Thyroid gland (tissue), 4 donors: Measurements from ENCODE around the gene COMMD2.

ENCODE experiments used
- POLR2A ChIP-seq, 2 donors: fragments of 450-650 bp; IDR thresholded peaks; one replicate each; pipeline ENCODE4 v1.6.1; 2017; ENCODE audit warnings: antibody characterized with exemption in 2 of 2, mild to moderate bottlenecking in 2 of 2, moderate library complexity in 1 of 2
- TF ChIP-seq, protein P1 (sequence below), 6 experiments: fragments of 200-600 bp in 3 of 6; fragments of 450-650 bp in 3 of 6; sonication (generic) in 3 of 6; IDR thresholded peaks; one replicate each; pipeline ENCODE4 v1.5.1; 2016 to 2019; ENCODE audit warnings: antibody characterized with exemption in 6 of 6, mild to moderate bottlenecking in 2 of 6, inconsistent platforms in 1 of 6, moderate library complexity in 1 of 6

DNA sequence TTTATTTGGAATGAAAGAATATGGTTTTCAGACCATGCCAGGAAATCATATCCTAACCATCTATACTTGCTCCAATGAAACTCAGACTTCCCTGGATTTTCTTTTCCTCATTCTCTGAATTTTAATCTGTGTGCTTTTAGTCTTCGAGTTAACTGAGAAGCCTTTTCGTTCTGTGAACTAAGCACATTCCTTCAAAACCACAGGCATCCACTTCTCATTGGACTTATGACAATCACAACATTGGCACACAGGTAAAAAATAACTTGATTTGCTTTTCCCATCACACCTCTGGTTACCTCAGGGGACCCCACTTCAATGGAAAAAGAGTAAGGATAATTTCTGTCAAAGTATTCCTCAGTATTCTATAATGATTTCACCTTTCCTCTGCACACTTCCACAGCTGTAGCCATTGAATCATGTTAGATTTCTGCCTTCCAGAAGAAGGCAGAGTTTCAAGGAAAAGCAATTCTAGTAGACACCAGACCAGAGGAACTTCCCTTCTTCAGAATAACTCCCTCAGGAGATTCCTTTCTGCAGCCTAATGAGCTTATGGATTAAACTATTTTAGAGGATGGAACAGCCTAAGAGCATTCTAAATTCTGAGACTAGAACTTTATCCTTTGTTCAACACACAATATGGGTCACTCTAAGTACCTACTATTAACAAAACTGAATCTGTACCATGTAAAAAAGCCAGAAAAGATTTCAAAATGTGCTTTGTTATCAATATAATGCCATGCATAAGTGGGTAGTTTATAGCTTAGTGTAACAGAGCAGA lies 15.9 kb downstream of the COMMD2 start:
- TF ChIP-seq, protein P1, sequence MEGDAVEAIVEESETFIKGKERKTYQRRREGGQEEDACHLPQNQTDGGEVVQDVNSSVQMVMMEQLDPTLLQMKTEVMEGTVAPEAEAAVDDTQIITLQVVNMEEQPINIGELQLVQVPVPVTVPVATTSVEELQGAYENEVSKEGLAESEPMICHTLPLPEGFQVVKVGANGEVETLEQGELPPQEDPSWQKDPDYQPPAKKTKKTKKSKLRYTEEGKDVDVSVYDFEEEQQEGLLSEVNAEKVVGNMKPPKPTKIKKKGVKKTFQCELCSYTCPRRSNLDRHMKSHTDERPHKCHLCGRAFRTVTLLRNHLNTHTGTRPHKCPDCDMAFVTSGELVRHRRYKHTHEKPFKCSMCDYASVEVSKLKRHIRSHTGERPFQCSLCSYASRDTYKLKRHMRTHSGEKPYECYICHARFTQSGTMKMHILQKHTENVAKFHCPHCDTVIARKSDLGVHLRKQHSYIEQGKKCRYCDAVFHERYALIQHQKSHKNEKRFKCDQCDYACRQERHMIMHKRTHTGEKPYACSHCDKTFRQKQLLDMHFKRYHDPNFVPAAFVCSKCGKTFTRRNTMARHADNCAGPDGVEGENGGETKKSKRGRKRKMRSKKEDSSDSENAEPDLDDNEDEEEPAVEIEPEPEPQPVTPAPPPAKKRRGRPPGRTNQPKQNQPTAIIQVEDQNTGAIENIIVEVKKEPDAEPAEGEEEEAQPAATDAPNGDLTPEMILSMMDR (IDR thresholded peaks at IDR 0.05): no peak
- no peak for TF ChIP-seq POLR2A (IDR thresholded peaks at IDR 0.05)
